Right hindlimb (tissue), 1 donor: Measurements from ENCODE around the gene ZFAND3.
"Not testable (repeated sequence)": the region's sequence is repeated elsewhere in the genome, so short reads cannot be mapped to it uniquely, and the experiment has no call there.

Experiments used
- DNase-seq: peaks from one replicate; pipeline ENCODE4 v3.0.0-alpha.2; 2018

ZFAND3 gene

DNA sequence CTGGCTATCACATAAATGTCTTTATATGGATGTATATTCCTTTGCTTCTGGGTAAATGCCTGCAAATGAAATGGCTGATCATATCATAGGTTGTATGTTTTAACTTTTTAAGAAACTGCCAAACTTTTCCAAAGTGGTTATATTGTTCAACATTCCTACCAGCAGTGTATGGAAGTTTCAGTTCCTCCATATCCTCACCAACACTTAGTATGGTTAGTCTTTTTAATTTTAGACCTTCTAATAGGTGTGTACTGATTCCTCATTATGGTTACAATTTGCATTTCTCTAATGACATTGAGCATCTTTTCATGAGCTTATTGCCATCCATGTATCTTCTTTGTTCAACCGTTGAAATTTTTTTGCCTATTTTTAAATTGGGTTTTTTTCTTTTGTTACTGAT, 155.4 kb downstream of the ZFAND3 start:
- no peak for DNase-seq

GRCh38 chr6:37977715-37978114, 158.2 kb downstream of the ZFAND3 start:
- DNase-seq: no peak

- no peak for DNase-seq
Observed at GRCh38 chr6:37979392-37980221, 160.1 kb downstream of the ZFAND3 start.

- DNase-seq: peak; percentile 35
Observed at GRCh38 chr6:37980222-37980595, 160.7 kb downstream of the ZFAND3 start.

DNA sequence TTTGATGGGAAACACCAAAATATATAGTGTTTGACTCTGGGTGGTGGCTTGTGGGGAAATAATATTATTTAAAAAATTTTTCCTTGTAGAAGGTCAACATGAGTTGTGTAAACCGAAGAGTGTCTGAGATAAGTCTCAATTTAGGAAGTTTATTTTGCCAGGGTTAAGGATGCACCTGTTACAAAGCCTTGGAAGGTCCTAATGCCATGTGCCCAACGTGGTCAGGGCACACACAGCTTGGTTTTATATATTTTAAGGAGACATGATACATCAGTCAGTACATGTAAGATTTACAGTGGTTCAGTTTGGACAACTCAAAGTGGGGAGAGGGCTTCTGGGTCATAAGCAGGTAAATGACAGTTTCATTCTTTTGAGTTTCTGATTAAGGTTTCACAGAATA, 162.1 kb downstream of the ZFAND3 start:
- DNase-seq: no peak

DNA sequence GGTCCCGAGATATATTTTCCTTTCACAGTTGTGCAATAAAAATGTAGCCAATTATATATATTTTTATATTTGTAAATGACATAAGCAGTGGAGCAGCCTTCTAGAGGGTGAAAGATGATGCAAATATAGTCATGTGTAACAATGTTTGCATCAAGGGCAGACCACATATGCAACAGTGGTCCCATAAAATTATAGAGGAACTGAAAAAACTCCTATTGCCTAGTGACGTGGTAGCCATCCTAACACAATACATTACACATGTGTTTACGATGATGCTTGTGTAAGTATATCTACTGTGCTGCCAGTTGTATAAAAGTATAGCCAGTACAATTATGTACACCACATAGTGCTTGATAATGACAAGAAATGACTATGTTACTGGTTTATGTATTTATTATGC, 162.8 kb downstream of the ZFAND3 start:
- DNase-seq: no peak

DNA sequence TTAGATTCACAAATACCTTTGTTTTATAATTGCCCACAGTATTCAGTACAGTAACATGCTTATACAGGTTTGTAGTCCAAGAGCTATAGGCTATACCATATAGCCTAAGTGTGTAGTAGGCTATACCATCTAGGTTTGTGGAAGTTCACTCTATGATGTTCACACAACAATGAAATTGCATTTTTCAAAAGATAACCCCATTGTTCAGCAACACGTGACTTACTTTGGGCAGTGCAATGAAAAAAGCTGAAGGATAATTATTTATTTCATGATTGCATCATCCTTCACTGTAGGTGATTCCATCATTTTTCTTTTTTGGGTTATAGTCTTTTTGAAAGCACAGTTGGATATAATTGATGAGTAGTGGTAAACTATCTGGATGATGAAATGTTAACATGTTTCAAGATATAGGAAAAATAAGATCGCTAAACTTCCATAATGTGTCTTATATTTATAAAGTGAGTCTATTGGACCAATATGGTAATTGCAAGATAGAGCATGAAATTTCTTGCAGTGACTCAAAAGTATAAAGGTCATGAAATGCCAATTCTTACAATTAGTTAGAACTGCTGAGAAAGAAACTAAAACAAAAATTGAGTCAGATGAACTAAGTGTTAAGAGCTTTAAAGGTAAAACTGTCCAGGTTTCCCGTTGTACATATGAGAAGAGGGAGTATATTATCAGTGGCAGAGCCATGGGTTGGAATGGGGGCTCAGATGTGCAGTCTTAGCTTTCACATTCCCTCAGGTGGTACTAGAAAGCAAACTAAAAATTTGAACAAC, 164.4 kb downstream of the ZFAND3 start:
- no peak for DNase-seq

GRCh38 chr6:37984578-37984977, 165.1 kb downstream of the ZFAND3 start:
- no peak for DNase-seq

- DNase-seq: no peak
Observed at GRCh38 chr6:37985355-37985754, 165.8 kb downstream of the ZFAND3 start.

DNA sequence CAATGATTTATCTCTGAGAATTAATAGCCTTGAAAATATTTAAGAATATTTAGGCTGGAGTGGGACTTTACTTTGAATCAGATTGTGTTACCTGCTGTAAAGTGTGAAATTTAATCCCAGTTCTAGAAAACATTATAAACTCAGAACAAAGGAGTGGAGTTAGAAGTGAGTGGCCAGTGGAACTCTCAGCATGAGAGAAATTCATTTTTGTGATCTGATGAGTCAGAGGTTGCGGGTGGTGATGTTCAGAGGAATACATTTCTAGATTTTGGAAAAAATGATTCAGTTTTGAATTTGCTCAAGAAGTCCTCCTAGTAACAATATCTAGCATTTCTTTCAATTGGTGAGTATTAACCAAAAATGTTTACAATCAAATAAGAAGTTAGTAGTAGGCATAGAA, 167.5 kb downstream of the ZFAND3 start:
- DNase-seq: no peak

GRCh38 chr6:37987559-37987958, 168.0 kb downstream of the ZFAND3 start:
- DNase-seq: no peak

- DNase-seq: no peak
Observed at GRCh38 chr6:37988127-37988526, 168.6 kb downstream of the ZFAND3 start.

GRCh38 chr6:37988696-37989095, 169.2 kb downstream of the ZFAND3 start:
- DNase-seq: no peak

GRCh38 chr6:37990762-37991525, 171.4 kb downstream of the ZFAND3 start:
- no peak for DNase-seq

DNA sequence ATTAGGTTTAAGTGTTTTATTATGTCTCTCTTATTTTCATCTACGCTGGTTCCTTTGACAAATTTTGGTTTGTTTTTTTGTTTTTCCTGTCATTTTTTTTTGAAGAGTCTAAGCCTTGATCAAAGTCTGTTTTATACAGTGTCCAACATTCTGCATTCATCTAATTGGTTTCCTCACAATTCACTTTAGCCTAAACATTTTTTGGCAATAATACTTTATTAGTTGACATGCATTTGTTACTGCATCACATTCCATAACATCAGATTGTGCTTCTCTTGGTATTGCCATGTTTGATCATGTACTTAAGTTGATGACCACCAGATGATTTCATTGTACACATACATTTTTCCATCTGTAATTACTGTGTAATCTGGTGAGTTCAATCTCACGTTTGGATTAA, 173.2 kb downstream of the ZFAND3 start:
- no peak for DNase-seq

GRCh38 chr6:37993194-37993593, 173.7 kb downstream of the ZFAND3 start:
- DNase-seq: not testable (repeated sequence)

DNA sequence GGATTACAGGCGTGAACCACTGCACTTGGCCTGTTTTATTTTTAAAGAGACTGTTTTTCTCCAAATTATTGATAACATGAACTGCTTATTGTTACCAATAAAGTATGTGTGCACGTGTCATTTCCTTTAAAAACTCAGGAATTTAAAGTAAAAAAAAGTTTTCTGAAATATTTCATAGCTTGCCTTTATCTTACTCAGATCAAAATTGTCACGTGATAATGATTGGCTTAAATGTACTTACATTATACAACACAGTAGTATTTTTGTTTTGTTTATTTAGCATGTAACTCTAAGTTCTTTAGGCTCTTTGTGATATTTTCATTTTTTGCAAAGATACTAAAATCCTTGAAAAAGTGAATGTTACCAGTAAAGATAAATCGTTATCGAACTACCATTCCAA, 174.1 kb downstream of the ZFAND3 start:
- DNase-seq: no peak

DNA sequence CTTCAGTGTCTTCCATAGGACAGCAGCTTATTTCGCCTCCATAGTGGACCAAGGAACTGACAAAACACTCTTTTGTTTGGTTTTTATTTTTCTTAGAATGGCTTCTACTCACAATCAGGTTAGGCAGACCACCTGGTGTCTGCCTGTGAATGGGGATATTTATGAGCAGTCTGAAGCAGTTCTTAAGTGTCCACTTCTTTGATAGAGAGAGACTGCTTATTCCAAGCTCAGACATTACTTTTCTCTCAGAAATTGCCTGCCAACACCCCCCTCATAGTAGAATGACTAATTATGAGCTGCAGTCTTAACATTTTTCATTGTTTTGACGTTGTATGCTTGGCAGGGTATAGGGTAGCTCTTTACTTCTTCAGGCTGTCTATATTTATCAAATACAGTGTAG, 174.7 kb downstream of the ZFAND3 start:
- no peak for DNase-seq

DNA sequence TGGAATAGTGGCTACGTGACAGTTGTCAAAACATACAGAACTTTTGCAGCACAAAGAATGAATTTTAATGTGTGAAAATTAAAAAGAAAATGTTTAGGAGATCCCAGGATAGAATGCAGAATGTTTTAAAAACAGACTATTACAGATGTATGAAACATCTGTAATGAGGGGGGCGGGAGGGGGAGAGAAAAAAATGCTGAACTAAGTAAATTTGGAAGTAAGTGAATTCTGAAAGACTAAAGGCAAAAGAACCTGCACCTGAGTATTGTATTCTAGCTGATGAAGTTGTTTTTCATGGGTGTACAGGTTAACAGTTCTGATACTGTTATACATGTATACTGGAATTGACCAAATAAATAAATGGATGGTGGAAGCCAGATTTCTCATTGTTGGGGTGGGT, 178.8 kb downstream of the ZFAND3 start:
- no peak for DNase-seq

DNA sequence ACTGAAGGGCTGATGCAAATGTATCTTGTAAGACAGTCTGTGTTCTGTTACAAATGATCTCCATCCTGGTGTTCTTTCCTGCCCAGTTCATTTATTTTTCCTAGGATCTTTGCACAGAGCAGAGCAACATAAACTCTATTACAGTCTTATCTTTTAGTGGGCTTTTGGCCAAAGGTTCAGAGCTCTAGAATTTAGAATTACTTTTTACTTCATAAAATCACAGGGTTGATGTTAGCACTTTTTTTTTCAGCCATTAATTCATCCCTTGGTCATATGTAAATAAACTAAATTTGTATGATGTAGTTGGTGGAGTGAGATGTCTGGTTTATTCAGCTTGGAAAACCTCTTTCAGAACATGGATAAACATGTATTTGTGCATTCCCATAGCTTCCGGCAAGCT, 181.9 kb downstream of the ZFAND3 start:
- DNase-seq: no peak

DNA sequence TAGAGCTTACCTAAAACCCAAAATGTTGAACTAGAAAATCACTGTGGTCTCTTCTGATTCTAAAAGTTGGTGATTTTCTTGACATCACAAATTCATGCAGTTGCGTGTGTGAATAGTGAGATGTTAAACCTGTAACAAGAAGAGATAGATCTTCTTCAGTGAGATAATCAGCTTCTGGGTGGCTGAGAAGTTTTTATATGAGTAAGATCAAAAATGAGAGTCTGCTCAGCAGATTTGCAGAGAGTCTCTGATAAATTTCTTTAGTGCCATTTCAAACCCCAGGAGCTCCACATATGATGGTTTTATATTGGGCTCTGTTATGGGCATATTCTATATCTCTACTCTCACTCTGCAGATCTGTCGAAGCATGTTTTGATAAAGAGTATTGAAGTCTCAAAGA, 185.4 kb downstream of the ZFAND3 start:
- DNase-seq: no peak

- no peak for DNase-seq
Observed at GRCh38 chr6:38011937-38012336, 192.4 kb downstream of the ZFAND3 start.

DNA sequence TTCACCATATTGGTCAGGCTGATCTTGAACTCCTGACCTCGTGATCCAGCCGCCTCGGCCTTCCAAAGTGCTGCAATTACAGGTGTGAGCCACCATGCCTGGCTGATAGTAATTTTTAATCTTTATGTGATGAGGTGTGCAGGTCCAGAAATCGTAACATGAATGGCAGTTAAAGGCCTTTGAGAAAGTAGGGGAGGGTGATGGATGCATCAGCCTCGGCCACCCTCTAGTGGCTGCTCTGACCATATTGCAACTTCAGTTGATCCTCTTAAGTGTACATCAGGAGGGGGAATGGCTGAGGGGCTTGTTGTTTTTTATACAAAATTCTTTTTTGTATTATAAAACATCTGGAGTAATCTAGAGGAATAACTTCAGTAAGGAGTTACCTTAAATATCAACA, 193.0 kb downstream of the ZFAND3 start:
- no peak for DNase-seq

- DNase-seq: no peak
Observed at GRCh38 chr6:38015341-38015740, 195.8 kb downstream of the ZFAND3 start.
